ENCODE data around the gene PRPF39.

DNA sequence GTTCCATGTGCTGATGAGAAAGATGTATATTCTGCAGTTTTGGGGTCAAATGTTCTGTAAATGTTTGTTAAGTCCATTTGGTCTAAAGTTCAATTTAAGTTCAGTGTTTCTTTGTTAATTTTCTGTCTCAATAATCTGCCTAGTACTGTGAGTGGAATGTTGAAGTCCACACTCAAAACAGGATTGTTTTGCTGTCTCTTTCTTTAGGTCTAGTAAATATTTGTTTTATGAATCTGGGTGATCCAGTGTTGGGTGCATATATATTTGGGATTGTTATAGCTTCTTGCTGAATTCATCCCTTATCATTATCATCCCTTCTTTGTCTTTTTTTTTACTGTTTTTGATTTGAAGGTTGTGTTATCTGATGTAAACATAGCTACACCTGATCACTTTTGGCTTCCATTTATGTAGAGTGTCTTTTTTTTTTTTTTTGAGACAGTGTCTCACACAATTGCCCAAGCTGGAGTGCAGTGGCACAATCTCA, 26.0 kb upstream of the PRPF39 start:
- TF ChIP-seq, protein P1, sequence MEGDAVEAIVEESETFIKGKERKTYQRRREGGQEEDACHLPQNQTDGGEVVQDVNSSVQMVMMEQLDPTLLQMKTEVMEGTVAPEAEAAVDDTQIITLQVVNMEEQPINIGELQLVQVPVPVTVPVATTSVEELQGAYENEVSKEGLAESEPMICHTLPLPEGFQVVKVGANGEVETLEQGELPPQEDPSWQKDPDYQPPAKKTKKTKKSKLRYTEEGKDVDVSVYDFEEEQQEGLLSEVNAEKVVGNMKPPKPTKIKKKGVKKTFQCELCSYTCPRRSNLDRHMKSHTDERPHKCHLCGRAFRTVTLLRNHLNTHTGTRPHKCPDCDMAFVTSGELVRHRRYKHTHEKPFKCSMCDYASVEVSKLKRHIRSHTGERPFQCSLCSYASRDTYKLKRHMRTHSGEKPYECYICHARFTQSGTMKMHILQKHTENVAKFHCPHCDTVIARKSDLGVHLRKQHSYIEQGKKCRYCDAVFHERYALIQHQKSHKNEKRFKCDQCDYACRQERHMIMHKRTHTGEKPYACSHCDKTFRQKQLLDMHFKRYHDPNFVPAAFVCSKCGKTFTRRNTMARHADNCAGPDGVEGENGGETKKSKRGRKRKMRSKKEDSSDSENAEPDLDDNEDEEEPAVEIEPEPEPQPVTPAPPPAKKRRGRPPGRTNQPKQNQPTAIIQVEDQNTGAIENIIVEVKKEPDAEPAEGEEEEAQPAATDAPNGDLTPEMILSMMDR (IDR thresholded peaks at IDR 0.05; ENCODE audit: poor library complexity, severe bottlenecking): no peak
- TF ChIP-seq TAF1 (IDR thresholded peaks at IDR 0.05; ENCODE audit: low read depth): no peak
- TF ChIP-seq EP300 (conservative IDR thresholded peaks at IDR 0.05; ENCODE audit: poor library complexity, severe bottlenecking): no peak
- TF ChIP-seq POLR2AphosphoS5 (IDR thresholded peaks at IDR 0.05): no peak
- no peak for TF ChIP-seq RAD21 (conservative IDR thresholded peaks at IDR 0.05)

Data from neural cell (in vitro differentiated cells).